HPDE6-E6E7 (cell line): Measurements from ENCODE around the gene LGMN.
"Not testable (repeated sequence)": the region's sequence is repeated elsewhere in the genome, so short reads cannot be mapped to it uniquely, and the experiment has no call there.

Experiments used
- DNase-seq: peaks from one replicate; pipeline ENCODE4 v3.0.0; 2011; ENCODE audit warnings: missing footprints; ENCODE audit errors: extremely low spot score

LGMN gene

DNA sequence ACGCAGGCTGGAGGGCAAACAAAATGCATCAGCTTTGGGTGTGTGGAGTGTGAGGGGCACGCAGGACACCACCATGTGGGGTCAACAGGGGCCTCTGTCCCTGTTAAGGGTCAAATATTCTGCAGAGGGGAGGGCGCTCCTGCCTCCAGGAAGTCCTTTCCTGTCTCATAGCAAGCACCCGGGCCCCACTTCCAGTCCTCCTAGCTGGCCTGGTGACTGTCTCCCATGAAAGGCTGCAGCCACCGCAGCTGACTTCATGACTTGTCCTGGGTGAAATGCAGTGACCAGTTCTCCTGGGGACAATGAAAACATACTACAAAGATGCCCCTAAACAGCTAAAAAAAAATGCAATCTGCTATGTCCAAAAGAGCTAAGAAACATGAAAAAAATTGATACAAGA lies 53.6 kb downstream of the LGMN start:
- no peak for DNase-seq

DNA sequence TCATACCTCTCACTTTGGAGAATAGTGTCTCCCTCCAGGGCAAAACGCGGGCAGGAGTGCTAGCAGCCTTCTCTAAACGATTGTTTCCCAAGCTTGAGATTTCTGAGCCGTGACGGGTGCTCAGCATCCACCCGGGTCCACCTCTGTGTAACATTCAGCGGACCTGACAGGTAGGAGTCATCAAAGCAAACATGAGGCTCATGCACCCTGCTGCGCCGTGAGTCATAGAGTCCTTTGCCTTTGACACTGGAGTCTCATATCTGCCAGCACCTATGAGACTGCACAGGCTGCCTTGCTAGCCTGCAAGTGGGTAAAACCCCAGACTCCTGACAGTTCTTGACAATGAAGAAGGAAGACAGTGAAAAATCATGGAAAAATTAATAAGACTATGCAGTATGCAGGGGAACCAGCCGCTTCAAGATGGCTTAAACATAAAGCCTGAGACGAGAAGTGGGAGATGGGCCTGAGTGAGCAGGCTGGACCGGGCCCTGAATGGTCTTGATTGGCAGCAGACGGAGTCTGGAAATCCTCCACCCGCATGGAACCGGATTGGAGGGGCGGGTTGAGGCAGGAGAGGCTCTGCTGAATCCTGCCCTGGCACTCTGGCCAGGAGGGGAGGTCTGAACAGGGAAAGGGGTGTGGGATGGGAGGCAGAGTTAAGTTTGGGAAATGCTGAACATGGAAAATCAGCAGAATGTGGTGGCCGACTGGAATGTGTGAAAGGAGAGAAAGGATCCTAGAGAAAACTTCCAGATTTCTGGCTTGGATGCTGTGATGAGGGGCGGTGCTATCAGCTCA lies 54.2 kb downstream of the LGMN start:
- peak; percentile 61 for DNase-seq

DNA sequence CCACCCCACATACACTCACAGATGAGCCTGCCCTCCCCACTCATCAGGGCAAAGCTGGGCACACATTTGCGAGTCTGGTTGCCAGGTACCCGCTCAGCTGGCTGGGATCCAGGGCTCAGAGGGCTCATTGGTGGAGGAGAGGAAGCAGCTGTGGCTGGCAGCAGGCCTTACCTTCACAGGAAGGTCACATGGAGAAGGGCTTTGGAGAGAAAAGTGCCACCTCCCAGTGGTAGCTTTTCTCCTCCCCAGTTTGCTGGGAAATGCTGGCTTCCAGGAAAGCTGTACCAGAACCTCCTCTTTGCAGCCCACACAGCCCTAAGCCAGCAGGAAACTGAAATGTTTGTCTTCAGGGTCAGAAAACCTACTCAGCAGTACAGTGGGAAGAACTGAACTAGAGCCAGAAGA lies 55.6 kb downstream of the LGMN start:
- DNase-seq: no peak

DNA sequence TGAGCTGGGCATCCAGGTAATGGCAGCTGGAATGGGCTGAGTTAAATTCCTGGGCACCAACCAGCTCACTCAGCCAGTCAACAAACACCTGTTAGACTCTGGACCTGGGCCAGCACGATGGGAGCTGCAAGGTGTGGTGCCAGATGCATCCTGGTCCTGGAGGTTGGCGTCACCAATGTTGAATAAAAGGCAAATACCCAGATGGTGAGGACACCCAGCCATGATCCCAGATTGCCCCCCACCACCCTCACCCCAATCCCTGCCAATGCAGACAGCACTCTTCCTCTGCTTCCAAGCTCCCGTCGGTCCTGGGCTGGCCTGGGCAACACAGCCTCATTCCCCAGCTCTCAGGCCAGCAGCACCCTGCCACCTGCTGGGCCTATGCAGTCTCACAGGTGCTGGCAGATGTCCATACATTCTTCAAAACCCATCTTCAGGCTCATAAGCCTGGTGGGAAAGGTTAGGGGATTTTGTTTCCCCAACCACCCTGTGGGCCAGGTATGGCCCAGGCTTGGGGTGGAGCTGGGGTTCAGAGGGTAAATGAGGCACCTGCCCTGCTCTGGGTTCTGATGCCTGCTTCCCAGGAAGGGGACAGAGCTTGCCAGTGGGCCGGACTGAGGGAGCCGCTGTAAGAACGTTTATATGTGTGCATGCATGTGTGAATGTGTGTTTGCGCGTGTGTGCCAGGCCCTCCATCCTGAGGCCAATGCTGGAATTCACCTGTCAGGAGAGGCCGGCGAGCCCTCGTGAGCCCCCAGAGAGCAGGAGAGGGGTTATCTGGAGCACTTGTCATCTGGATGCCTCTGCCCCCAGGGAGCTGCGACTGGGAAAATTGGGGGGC lies 58.0 kb downstream of the LGMN start:
- DNase-seq: peak; percentile 81

DNA sequence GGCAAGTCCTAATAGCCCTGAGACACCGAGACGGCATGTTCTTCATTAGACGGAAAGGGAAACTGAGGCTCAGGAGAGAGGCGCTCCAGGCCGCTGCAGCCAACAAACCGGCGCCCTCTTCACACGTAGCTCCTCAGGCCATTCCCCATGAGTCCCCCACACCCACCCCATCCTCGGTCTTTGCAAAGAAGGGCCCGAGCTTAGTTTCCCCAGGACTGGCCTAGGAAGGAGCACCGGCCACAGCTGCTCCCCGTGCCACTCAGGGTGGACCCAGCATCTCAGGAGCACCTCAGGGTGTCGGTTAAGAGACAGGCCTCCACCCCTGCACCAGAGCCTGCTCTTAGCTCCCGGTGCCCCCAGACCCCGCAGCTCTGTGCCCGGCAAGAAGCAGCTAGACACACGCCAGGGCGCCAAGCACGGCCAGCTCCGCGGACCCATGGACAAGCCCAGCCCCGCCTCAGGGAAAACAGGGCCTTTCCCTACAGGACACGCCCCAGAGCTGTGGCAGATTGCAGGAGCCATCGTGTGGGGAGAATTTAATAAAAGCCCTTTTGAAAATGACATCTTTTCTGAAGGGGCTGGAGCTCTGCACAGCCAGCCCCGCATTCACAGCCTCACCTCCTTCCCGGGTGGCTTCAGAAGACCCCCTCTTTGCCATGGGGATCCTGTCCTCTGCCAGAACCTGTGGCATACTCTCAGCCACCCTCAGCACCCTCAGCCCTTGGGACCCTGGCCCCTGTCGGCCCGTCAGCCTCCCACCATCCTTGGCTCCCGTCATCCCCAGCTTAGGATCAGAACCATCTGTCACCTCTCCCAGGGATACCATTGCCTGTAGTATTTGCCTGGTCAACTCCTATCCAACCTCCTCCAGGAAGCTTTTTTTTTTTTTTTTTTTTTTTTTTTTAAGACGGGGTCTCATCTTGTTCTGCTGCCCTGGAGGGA lies 59.7 kb downstream of the LGMN start:
- no peak for DNase-seq

DNA sequence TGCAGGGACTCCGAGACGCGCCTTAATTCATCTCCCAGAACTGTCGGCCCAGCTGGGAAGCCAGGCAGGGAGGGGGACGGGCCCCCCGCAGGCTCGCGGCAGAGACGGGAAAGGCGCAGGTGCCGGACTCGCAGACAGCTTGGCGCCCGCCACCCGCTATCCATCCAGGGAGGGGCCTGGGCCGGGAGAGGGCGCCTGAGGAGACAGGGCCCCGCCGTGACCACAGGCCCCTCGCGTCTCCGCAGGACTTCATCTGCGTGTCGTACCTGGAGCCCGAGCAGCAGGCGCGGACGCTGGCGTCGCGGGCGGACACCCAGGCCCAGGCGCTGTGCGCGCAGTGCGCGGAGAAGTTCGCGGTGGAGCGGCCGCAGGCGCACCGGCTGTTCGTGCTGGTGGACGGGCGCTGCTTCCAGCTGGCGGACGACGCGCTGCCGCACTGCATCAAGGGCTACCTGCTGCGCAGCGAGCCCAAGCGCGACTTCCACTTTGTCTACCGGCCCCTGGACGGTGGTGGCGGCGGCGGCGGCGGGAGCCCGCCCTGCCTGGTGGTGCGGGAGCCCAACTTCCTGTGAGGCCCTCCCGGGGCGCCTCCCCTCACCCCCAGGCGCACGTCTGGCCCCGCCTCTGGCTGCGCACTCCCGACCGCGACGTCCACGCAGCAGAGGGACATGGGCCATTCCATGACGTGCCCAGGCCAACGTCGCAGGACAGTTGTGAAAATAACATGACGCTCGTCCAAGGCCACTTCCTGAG lies 60.6 kb downstream of the LGMN start:
- no peak for DNase-seq

DNA sequence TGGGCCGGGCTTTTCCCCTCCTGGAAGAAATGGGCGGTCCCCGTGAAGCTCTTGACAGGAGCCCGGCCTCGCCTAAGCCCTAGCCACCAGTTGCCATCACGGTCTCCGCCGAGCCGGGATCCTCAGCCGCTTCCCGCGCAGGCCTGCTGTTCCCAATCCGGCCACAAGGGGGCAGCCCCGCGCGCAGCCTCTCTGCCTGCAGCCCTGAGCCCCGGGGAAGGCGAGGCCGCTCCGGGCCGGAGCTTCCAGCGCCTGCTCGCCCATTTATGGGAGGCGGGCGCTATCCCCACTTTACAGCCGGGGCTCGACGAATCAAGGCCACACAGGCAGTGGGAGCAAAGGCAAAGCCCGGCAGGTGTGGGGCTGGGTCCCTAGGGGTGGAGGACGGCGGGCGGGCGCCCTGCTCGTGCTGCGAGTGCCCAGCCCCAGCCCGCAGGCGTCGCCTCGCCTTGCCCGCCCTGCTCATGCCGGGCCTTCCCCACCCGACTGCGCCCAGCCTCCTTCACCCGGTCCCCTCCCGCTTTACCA lies 61.5 kb downstream of the LGMN start:
- DNase-seq: peak; percentile 91

DNA sequence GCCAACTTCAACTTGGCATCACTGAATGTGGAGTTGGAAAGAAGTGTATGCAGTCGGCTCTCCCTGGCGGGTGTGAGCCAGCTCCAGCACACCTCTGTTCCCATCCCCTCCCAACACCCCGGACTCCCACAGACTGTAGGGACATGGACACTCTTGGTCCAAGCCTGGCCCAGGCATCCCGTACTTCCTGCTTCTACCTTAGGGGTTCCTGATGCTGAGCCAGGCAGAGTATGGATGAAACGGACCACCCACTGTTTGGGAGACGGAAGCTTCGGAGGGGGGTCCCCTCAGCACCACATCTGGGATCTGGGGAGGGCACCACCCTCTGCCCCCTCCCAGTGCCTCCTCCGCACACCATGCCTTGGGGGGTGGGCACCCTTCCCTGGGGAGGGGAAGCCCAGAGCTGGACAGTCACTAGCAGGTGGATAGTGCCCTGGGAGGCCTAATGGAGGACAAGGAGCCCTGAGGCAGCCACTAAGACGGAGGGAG lies 62.0 kb downstream of the LGMN start:
- no peak for DNase-seq

DNA sequence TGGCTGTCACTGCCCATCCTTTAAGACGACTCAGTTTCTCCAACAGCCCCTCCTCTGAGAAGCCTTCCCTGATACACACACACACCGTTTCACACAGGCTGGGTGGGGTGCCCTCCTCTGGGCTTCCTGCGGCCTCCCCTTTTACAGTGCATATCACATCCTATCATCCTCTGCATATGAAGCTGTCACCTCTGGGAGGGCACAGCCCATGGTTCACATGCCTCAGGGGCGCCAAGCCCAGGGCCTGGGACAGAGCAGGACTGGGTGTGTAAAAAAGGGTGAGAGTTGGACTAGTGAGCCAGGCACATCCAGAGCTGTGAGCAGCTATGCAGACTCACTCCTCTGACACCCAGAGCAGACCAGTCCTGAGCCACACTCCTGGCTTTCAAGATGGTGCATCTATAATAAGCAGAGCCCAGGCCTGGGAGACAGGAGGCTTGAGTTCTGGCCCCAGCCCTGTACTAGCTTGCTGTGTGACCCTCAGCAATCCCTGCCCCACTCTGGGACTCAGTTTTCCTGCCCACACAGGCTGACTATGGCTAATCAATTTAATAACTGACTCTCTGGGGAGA lies 62.6 kb downstream of the LGMN start:
- DNase-seq: no peak

DNA sequence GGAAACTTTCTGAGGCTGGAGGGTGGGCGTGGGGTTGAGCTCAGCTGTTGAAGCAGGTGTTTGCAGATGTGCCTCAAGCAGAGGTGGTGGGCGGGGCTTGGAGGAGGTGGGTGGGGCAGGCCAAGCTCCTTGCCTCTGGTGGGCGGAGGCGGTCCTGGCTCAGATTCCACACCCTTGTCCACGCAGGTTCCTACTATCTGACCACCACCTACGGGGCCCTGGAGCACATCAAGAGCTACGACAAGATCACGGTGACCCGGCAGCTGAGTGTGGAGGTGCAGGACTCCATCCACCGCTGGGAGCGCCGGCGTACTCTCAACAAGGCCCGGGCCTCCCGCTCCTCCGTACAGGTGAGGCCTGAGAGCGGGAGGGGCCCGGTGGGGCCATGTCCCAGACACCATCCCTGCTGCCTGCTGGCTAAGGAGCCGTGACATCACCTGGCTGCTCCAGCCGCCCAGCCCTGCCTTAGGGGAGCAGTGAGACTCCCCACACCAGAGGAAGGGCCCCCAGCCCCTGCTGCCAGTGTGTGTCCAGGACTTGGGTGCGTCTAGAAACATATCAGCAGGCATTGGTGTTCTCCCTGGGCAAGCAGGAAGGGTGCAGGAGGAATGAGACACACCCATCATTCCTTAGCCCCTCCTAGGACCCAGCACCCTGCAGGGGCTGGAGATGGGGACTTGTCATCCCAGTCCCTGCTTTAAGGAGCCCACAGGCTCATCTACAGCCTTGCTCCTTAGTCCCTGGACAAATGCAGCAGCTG lies 63.4 kb downstream of the LGMN start:
- no peak for DNase-seq

DNA sequence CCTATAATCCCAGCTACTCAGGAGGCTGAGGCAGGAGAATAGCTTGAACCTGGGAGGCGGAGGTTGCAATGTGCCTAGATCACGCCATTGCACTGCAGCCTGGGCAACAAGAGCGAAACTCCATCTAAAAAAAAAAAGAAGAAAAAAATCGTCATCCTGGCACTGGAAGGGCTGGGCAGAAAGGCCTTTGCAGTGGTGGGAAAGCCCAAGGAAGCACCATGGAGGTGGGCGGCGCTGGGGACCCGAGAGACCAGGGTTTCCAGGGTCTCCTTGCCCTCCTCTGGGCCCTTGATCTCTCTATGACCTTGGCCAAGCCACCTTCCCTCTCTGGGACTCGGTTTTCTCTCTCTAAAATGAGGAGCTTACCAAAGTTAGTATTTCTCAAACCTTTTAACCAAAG lies 65.4 kb downstream of the LGMN start:
- DNase-seq: no peak

DNA sequence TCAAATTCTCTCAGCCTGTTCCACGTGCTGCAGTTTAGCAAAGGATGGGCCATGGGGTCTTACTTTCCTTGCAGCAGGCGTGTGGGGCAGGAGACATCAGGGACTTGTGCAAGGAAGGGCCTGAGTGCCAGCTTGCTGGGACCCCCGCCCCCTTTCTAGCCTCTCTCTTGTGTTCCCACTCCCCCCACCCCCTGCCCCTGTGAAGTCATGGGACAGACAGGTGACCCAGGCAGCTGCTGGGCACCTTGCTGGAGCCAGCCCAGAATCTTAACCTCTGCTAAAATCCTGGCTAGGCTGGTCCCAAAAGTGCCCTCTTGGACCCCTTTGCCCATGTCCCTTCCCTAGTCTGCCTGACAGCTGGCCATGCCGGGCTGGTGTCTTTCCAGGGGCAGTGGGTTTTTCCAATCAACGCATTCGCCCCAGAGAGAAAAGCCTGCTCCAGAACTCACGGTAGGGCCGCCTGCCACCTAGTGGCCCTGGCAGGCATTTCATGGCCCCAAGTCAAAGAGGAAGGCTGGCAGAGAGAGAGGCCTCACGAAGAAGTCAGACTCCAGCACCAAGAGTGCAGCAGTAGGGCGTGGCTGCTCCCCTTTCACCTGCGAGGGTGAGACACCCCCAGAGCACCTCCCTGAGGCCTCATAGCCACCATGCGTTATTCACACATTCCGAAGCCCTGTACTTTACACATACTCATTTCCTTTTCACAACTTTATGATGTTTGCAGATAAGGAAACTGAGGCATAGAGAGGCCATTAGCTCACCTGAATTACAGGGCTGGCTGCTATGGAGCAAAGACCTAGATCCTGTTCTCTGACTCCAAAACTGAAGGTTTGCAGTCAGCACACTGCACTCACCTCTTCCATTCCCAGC lies 67.4 kb downstream of the LGMN start:
- peak; percentile 76 for DNase-seq

DNA sequence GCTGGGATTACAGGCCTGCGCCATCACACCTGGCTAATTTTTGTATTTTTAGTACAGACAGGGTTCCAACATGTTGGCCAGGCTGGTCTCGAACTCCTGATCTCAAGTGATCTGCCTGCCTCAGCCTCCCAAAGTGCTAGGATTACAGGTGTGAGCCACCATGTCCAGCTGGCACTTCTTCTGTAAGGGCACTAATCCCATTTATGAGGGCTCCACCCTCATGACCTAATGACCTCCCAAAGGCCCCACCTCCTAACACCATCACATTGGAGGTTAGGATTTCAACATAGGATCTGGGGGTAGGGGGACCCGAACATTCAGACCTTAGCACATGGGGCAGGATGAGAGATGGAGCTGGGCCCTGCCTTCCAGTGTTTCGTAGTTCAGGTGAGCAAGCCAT lies 68.1 kb downstream of the LGMN start:
- not testable (repeated sequence) for DNase-seq

DNA sequence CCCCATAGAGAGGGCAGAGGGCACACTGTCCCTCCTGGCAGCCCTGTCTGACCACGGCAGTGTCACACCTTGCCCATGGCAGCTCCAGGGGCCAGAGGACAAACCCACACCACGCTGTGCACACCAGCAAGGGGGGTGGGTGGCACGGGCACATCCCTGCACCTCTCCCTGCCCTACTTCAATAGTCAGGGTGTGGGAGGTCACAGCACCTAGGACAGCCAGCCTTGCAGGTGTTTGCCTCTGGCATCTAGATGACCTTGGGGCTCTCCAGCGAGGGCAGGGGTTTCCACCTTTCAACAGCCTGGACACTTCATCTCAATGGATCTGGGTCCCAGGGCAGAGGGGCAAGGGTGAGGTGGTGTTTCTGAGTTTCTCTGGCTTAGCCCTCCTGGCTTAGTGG lies 69.2 kb downstream of the LGMN start:
- DNase-seq: no peak

DNA sequence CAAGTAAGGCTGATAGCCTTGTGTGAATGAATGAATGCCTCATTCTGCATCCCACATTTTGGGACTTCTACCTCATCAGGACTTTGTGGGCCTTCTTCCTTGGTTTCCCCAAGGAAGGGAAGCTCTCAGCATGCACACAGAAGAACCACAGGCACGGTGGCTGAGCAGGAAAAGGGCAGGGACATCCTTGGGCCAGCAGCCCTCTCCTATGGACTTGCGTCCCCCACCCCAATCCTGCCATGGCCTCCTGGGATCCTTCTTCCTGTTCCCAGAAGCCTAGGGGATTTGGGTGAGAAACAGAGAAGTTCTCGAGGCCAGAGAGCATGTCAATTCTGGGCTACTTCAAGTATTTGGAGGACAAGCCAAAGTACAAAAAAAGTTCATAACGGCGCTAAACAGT lies 69.7 kb downstream of the LGMN start:
- no peak for DNase-seq

DNA sequence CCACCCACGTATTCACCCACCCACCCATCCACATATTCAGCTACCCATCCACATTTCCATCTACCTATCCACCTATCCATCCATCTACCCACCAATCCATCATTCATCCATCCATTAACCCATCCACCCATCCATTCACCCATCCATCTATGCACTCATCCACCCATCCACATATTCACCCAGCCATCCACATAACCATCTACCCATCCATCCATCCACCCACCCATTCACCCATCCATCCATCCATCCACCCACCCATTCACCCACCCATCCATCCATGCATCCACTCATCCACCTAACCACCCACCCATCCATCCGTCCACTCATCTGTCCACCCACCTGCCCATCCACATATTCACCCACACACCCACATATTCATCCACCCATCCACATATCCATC lies 70.5 kb downstream of the LGMN start:
- no peak for DNase-seq

DNA sequence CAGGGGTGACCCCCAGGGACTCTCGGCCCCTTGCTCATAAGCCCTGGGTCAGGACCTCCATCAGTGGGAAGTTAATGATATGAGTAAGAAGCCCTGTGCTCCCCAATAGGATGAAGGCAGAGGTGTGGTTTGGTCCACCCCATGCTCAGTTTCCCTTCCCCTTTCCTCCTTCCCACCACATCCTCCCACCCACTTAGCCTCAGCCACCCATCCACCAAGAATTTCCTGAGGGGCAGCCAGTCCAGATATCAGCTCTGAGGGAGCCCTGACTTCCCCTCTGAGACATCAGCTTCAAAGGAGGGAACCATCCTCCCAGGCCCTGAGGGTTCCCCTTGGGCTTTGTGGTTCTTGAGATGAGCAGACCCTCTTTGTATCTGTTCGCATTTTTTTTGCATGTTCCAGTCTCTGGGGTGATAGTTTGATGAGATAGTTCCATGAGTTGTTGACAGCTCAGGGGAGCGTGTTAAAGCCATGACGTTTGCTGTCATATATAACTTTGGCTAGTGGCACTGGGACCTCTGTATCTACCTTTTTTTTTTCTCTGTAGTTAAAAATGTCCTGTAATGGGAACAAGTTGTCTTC lies 71.2 kb downstream of the LGMN start:
- no peak for DNase-seq

DNA sequence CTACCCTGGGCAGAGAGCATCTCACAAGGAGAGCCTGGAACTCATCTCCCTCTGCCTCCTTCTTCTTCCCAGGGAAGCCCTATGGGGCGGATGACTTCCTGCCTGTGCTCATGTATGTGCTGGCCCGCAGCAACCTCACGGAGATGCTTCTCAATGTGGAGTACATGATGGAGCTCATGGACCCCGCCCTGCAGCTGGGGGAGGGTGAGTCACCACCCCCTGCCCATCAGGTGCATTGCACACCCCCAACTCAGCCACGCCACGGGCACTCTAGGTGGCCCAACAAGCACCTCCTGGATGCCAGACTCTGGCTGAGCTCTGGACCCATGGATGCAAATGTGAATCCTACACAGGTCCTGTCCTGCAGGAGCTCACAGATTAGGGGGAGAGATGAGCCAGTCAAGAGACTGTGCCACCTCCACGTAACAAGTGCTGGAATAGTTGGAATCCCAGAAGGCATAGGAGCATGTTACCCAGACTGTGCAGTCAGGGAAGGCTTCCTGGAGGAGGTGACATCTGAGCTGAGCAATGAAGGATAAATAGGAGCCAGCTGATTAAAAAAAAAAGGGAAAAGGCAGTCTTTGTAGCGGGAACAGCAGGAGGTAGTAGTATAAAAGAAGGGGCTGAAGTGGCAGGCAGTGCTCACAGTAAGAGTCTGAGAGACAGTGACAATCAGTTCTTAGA lies 71.9 kb downstream of the LGMN start:
- no peak for DNase-seq
